DMS114 treated with DMSO at 0.1 percent for 48 hours (cell line): ENCODE data around the gene TICAM2.

Experiments used
- DNase-seq: peaks from one replicate; lab custom pipeline; 2025; ENCODE audit not compliant: unreplicated experiment; lab: John Stamatoyannopoulos, UW

The TICAM2 gene

DNA sequence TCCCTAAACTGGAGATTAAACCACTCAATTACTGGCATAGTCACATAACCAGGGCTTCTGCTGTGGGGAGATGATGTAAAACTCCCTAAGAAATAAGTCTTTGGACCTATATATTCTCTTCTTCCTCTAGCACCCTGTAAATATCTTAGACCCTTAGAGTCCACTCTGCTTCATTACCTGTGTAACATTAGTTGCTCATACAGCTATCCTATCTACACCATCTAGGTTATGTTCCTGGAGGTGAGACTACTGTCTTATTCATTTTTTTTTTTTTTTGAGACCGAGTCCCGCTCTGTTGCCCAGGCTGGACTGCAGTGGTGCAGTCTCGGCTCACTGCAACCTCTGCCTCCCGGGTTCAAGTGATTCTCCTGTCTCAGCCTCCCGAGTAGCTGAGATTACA, 9.6 kb upstream of the TICAM2 start:
- no peak for DNase-seq

- no peak for DNase-seq
These were observed 5.7 kb upstream of the TICAM2 start for GRCh38 chr5:115607935-115608334.

- no peak for DNase-seq
These were observed 3.2 kb upstream of the TICAM2 start for GRCh38 chr5:115605436-115605835.

- DNase-seq: no peak
These were observed 379 bp upstream of the TICAM2 start for GRCh38 chr5:115602591-115603125.

GRCh38 chr5:115600766-115601165, 1.5 kb downstream of the TICAM2 start:
- no peak for DNase-seq

DNA sequence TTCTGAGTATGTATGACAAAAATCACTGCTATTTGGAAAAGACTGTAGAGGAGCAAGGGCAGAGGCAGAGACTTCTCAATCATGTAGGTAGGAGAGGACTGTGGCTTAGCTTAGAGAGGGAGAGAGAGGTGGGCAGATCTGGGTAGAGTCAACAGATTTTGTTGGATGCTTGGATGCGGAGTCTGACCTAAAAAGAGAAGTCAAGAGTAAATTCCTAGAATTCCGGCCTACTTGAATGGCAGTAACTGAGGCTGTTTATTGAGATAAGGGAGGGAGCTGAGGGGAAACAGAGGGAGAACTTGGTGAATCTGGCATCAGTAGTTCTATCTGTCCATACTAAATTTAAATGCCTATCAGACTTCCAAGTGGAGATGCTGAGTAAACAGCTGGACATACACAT, 2.4 kb downstream of the TICAM2 start:
- DNase-seq: no peak

DNA sequence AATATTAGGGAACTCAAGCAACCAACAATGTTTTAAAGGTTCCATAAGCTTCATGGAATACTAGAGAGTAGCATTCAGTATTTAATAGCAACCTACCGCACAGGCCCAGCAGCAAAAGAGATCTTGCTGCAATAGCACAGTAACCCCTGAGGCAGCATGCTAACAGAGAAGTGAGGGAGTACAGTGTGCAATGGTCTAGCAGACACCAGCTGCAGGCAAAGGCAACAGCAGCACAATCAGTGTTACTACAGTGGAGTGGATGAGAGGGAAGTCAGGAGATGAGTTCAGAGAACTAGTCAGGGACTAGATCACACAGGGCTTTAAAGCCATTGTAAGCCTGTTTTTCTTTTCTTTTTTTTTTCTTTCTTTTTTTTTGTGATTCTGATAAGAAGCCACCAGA, 2.8 kb downstream of the TICAM2 start:
- DNase-seq: no peak

GRCh38 chr5:115594128-115595047, 7.9 kb downstream of the TICAM2 start:
- DNase-seq: no peak

DNA sequence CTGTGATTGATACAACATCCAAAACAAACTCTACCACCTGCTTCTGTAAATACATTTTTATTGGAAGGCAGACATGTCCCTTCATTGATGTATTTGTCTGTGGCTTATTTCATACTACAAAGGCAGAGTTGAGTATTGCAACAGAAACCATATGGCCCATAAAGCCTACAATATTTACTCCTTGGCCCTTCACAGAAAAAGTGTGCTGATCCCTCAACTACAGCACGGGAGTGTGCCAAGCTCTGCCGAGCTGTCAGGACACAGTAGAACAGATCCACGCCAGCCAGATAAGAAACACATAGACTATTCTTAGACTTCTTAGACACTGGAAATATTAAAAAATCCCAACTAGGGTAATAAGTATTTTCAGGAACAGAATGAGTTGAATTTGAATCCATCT, 13.2 kb downstream of the TICAM2 start:
- no peak for DNase-seq

GRCh38 chr5:115588640-115589039, 13.6 kb downstream of the TICAM2 start:
- DNase-seq: no peak

GRCh38 chr5:115586525-115587146, 15.6 kb downstream of the TICAM2 start:
- peak; percentile 53 for DNase-seq

GRCh38 chr5:115585265-115585664, 17.0 kb downstream of the TICAM2 start:
- no peak for DNase-seq

DNA sequence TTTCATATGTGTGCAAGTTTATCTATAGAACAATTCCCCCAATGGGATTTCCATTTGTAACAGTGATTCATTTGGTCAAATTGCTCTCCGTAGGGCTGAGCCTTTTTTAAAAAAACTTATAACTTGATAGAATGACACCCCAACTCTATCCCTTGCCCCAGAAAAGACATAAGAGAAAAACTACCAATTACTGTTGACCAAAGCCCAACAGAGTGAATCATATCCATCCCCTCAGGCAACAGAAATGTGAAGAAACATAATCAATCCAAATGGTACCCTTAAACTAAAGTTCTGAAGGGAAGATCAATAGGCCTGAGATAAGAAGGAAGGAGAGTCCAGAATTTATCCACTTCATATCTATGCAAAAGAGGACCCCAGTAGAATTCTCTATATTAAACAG, 17.8 kb downstream of the TICAM2 start:
- DNase-seq: no peak

GRCh38 chr5:115583474-115583873, 18.8 kb downstream of the TICAM2 start:
- no peak for DNase-seq

- no peak for DNase-seq
These were observed 21.3 kb downstream of the TICAM2 start for GRCh38 chr5:115580941-115581340.

DNA sequence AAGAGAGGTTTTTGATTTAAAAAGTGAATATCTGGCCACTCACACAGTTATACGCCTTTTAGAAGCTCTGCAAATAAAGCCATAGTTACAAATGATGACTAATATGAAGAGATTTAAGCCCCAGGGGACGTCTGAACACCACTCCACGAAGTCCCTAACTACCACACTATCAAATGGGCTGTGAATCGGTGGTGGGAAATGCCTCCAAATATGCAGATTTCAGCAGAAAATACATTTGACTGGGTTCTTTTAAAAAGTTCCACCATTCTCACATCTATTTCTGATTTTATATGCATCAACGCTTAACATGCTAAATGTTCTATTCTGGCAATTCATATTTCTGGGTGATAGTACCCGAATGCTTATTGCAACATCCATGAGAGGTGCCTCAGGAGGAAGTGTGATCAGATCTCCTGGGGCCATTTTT, 22.5 kb downstream of the TICAM2 start:
- DNase-seq: no peak

DNA sequence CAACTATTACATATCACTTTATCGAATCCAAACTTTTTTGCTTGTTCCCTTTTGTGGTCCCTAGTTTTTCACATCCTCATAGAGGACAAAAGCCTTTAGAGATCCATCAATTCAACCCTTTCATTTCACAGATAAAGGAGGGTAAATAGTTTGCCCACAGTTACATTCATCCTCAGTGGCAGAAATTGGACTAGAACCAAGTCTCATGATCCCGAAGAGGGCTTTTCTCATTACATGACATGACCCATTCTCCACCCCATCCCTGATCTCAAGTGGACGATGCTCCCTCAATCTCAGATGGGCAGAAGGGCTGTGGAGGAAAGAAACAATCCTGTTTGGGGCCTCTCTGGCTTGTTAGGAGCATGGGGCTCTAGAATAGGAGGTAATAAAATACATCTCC, 23.1 kb downstream of the TICAM2 start:
- no peak for DNase-seq

GRCh38 chr5:115578657-115579056, 23.6 kb downstream of the TICAM2 start:
- DNase-seq: no peak

- DNase-seq: no peak
These were observed 24.5 kb downstream of the TICAM2 start for GRCh38 chr5:115577741-115578140.

DNA sequence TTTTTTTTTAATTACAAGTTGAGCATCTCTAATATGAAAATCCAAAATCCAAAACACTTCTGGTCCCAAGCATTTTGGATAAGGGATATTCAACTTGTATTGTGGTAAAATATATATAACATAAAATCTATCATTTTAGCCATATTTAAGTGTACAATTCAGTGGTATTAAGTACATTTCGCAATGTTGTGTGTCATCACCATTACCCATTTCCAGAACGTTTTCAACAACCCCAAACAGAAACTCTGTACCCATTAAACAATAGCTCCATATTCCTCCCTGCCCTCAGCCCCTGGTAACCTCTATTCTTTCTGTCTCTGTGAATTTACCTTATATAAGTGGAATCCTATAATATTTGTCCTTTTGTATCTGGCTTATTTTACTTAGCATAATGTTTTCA, 24.9 kb downstream of the TICAM2 start:
- DNase-seq: no peak

GRCh38 chr5:115575167-115576070, 26.9 kb downstream of the TICAM2 start:
- DNase-seq: no peak
